ENCODE data around the gene ANO3. TPM values are rescaled to one million over a fixed set of nuclear protein-coding genes. Genes with fewer than 3 reads are reported as not detected.

Gene ANO3
- total and polyA plus RNA-seq, 2 donors (not counting 3 experiments of a cell fraction or from before 2014, with no cell fraction given): not detected

GRCh38 chr11:26557666-26558065, 225.7 kb downstream of the ANO3 start:
- no TSS peak for BruUV-seq (replicated peaks)
- Histone ChIP-seq H3K9me1 (replicated peaks; ENCODE audit: control insufficient read depth, extremely low read depth, insufficient read depth, low read length) (no peaks in the 10 kb centered on the region), H3K4me1 (ENCODE audit: control insufficient read depth, extremely low read depth, insufficient read depth, low read length) (no peaks in the 10 kb centered on the region), H3K9me3 (replicated peaks; ENCODE audit: control insufficient read depth, insufficient read depth, low read length) (no peaks in the 10 kb centered on the region), H3K9ac (replicated peaks; ENCODE audit: extremely low read depth, insufficient read depth, low read length) (no peak overlapping the region), H3K27ac (ENCODE audit: insufficient read depth, low read depth, low read length) (no peak overlapping the region), H3K4me3 (replicated peaks in 1 of 3; ENCODE audit: insufficient read depth in 1 of 3, low read depth in 1 of 3, low read length in 3 of 3) (no peak overlapping the region), H3K27me3 (ENCODE audit: control insufficient read depth in 2 of 2, insufficient read depth in 2 of 2, low read length in 2 of 2) (no peaks in the 10 kb centered on the region), H4K20me1 (replicated peaks; ENCODE audit: control insufficient read depth, extremely low read depth, insufficient read depth, low read length) (no peaks in the 10 kb centered on the region), H2AFZ (ENCODE audit: low read depth, low read length) (no peak overlapping the region), H3K79me2 (ENCODE audit: control insufficient read depth, insufficient read depth, low read length) (no peaks in the 10 kb centered on the region), H3K4me2 (ENCODE audit: insufficient read depth, low read length) (no peak overlapping the region), H3K36me3 (ENCODE audit: control insufficient read depth in 2 of 2, extremely low read depth in 1 of 2, insufficient read depth in 2 of 2, low read length in 2 of 2) (no peaks in the 10 kb centered on the region)
- FAIRE-seq: no peak
- DNase-seq (ENCODE audit: low read depth, low spot score): no peak
- ChIA-PET CTCF (no interaction called here), POLR2A (no interaction called here)
- intact Hi-C loops (cut with micrococcal nuclease): no loop called here
- dilution Hi-C loops (cut with MboI; ENCODE audit: extremely low pct_ligation_motif_present, low sequenced_read_pairs): no loop called here
- no peak for TF ChIP-seq POLR2AphosphoS5 (IDR thresholded peaks at IDR 0.05; ENCODE audit: insufficient read depth, low read depth, low read length)
- no peak for TF ChIP-seq JUN (IDR thresholded peaks at IDR 0.05; ENCODE audit: borderline replicate concordance, insufficient read depth, insufficient read length, low read depth)
- TF ChIP-seq MYC (IDR thresholded peaks at IDR 0.05; ENCODE audit: low read depth, low read length): no peak
- TF ChIP-seq FOS (IDR thresholded peaks at IDR 0.05; ENCODE audit: borderline replicate concordance, insufficient read depth, low read length): no peak
- no peak for TF ChIP-seq CTCF (IDR thresholded peaks at IDR 0.05; ENCODE audit: extremely low read depth in 1 of 2, insufficient read depth in 1 of 2, low read depth in 1 of 2, low read length in 2 of 2)
- no peak for TF ChIP-seq EZH2 (IDR thresholded peaks at IDR 0.05; ENCODE audit: borderline replicate concordance, low read depth, low read length, severe bottlenecking)
- no peak for TF ChIP-seq MAX (IDR thresholded peaks at IDR 0.05; ENCODE audit: insufficient read depth, insufficient read length)

Measured in endothelial cell of umbilical vein (primary cell).